ENCODE data around the gene KIF5C. TPM values are rescaled to one million over a fixed set of nuclear protein-coding genes. Genes with fewer than 3 reads are reported as not detected.

The KIF5C gene
- total RNA-seq, 1 donor from 2014 or later, result 63.3 TPM

GRCh38 chr2:148903294-148903693, 28.3 kb downstream of the KIF5C start:
- H3K36me3 Mint-ChIP-seq (ENCODE audit: low read depth), result peaks cover 6% of the 10 kb centered on the region
- H3K9me3 Mint-ChIP-seq, result no peaks in the 10 kb centered on the region
- H3K27me3 Mint-ChIP-seq (ENCODE audit: low read depth), result no peaks in the 10 kb centered on the region
- TF ChIP-seq, protein P1, sequence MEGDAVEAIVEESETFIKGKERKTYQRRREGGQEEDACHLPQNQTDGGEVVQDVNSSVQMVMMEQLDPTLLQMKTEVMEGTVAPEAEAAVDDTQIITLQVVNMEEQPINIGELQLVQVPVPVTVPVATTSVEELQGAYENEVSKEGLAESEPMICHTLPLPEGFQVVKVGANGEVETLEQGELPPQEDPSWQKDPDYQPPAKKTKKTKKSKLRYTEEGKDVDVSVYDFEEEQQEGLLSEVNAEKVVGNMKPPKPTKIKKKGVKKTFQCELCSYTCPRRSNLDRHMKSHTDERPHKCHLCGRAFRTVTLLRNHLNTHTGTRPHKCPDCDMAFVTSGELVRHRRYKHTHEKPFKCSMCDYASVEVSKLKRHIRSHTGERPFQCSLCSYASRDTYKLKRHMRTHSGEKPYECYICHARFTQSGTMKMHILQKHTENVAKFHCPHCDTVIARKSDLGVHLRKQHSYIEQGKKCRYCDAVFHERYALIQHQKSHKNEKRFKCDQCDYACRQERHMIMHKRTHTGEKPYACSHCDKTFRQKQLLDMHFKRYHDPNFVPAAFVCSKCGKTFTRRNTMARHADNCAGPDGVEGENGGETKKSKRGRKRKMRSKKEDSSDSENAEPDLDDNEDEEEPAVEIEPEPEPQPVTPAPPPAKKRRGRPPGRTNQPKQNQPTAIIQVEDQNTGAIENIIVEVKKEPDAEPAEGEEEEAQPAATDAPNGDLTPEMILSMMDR (conservative IDR thresholded peaks at IDR 0.05), result no peak
- no peak overlapping the region for H3K27ac Mint-ChIP-seq (ENCODE audit: unreplicated experiment)
- no peak for DNase-seq (ENCODE audit: low read depth, low spot score)
- no peak overlapping the region for H3K4me3 Mint-ChIP-seq
- peaks cover 39% of the 10 kb centered on the region for H3K4me1 Mint-ChIP-seq

DNA sequence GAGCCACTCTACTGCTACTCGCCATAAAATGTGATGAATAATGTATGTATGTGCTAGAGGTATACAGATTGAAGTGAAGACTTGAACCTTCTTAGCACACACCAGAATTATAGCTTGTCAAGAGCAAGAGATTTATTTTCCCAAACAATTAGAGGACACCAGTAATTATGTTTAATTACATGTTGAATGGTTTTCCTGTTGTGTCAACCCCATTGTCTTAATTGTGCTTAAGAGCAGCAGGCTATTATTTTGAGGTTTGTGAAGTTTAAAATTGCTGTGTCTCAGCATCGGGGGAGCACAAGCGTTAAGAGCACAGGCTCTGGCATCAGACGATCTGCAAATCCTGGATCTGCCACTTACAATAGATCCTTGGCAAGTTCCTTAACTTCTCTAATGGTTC, 29.0 kb downstream of the KIF5C start:
- TF ChIP-seq, protein P1 (conservative IDR thresholded peaks at IDR 0.05), result no peak
- Mint-ChIP-seq H3K27ac (ENCODE audit: unreplicated experiment) (no peak overlapping the region), H3K36me3 (ENCODE audit: low read depth) (peaks cover 6% of the 10 kb centered on the region), H3K4me1 (peaks cover 42% of the 10 kb centered on the region), H3K4me3 (no peak overlapping the region), H3K9me3 (no peaks in the 10 kb centered on the region), H3K27me3 (ENCODE audit: low read depth) (no peaks in the 10 kb centered on the region)
- DNase-seq (ENCODE audit: low read depth, low spot score), result no peak

DNA sequence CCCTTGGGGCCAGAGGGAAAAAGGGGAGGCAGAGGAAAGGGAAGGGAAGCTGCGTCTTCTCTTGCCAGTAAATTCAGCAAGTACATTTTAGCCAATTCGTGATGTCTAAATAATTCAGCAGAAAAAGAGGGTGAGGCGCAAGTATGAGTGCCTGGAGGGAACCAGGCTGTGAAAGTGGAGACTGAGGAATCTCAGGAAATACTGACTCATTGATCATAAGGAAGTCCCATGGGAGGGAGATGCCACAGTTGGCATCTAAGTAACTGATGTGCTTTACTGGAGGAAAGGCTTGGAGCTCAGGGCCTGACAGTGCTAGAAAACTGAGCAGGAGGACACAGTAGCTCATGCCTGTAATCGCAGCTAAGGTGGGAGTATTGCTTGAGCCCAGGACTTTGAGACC, 31.1 kb downstream of the KIF5C start:
- Mint-ChIP-seq H3K36me3 (ENCODE audit: low read depth) (peaks cover 7% of the 10 kb centered on the region), H3K4me3 (no peak overlapping the region), H3K4me1 (peaks cover 39% of the 10 kb centered on the region), H3K27me3 (ENCODE audit: low read depth) (no peaks in the 10 kb centered on the region), H3K9me3 (no peaks in the 10 kb centered on the region), H3K27ac (ENCODE audit: unreplicated experiment) (no peak overlapping the region)
- DNase-seq (ENCODE audit: low read depth, low spot score), result no peak
- TF ChIP-seq, protein P1 (conservative IDR thresholded peaks at IDR 0.05), result no peak

DNA sequence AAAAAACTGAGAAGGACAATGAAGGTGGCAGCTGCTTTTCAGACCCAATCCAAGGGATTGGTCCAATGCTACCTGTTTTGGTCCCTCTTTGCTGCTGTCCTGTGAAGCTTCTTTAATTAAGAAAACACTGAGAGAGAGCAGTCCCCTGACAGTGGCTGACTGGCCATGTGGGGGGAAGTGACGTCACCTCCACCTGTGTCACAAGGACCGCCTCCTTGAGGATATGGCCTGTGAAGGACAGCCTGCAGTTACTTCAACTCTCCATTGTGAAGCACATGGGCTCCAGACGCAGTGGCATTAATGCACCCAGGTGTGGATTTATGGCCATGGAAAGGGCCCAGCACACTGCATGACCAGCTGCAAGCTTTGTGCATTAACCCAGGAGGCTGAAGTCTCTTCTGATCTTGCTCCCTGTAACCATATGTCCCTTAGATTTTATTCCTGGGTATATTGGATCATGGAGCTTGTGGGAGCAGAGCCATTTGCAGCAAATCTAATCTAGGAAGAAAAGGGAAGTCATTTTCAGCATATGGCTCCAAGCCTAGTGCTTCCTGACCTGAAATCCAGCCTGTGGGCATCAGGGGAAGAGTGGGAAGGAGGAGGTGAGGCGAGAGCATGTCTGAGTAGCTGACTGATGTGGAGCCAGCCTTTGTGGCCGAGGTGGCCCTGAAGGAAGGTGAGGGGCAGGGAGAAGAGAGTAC, 32.2 kb downstream of the KIF5C start:
- TF ChIP-seq, protein P1 (conservative IDR thresholded peaks at IDR 0.05), result no peak
- peaks cover 35% of the 10 kb centered on the region for H3K4me1 Mint-ChIP-seq

GRCh38 chr2:148909114-148909513, 34.1 kb downstream of the KIF5C start:
- Mint-ChIP-seq H3K4me1 (peaks cover 34% of the 10 kb centered on the region), H3K27ac (ENCODE audit: unreplicated experiment) (no peak overlapping the region), H3K4me3 (no peak overlapping the region), H3K9me3 (no peaks in the 10 kb centered on the region), H3K27me3 (ENCODE audit: low read depth) (no peaks in the 10 kb centered on the region), H3K36me3 (ENCODE audit: low read depth) (peaks cover 13% of the 10 kb centered on the region)
- no peak for DNase-seq (ENCODE audit: low read depth, low spot score)
- TF ChIP-seq, protein P1 (conservative IDR thresholded peaks at IDR 0.05), result no peak

More for the DNA sequence above, 32.2 kb downstream of the KIF5C start:
- no peak for DNase-seq (ENCODE audit: low read depth, low spot score)
- no peaks in the 10 kb centered on the region for H3K27me3 Mint-ChIP-seq (ENCODE audit: low read depth)
- H3K36me3 Mint-ChIP-seq (ENCODE audit: low read depth), result peaks cover 11% of the 10 kb centered on the region
- no peak overlapping the region for H3K4me3 Mint-ChIP-seq
- H3K27ac Mint-ChIP-seq (ENCODE audit: unreplicated experiment), result peak overlapping the region; percentile 36
- H3K9me3 Mint-ChIP-seq, result no peaks in the 10 kb centered on the region

Measured in neural crest cell (in vitro differentiated cells).